Stimulated activated CD4-positive, alpha-beta T cell treated with anti-CD3 and anti-CD28 coated beads, Interleukin-2, amount 100 ng/mL, for 4 hours (primary cell): ENCODE measurements around the gene ACAA2.

ENCODE experiments used
- DNase-seq: peaks from one replicate; pipeline ENCODE4 v3.0.0-alpha.2; 2020; ENCODE audit warnings: low read depth

Gene ACAA2

GRCh38 chr18:49743117-49743567 is 70.2 kb downstream of the ACAA2 start:
- DNase-seq: no peak

GRCh38 chr18:49742316-49743116 is 70.8 kb downstream of the ACAA2 start:
- DNase-seq: no peak

GRCh38 chr18:49739275-49739674 is 74.1 kb downstream of the ACAA2 start:
- no peak for DNase-seq

- DNase-seq: no peak
Observed at GRCh38 chr18:49738721-49739120, 74.6 kb downstream of the ACAA2 start.

GRCh38 chr18:49734836-49735235 is 78.5 kb downstream of the ACAA2 start:
- DNase-seq: no peak

- DNase-seq: no peak
Observed at GRCh38 chr18:49733896-49734585, 79.3 kb downstream of the ACAA2 start.

- no peak for DNase-seq
Observed at GRCh38 chr18:49733321-49733720, 80.0 kb downstream of the ACAA2 start.
